Breast epithelium (tissue), 4 donors: ENCODE measurements around the gene RELL2. TPM values are rescaled to one million over a fixed set of nuclear protein-coding genes. Genes with fewer than 3 reads are reported as not detected.

Source experiments
- DNase-seq, 2 donors: peaks; one replicate each; pipeline ENCODE4 v3.0.0-alpha.2; 2019; ENCODE audit warnings: low spot score in 2 of 2
- H3K27ac ChIP-seq, 2 donors: fragments of 200-600 bp; sonication (generic) in 1 of 2; one replicate each; pipeline ENCODE4 v1.5.1; 2016 to 2019; ENCODE audit warnings: mild to moderate bottlenecking in 1 of 2
- H3K27me3 ChIP-seq, 2 donors: fragments of 200-600 bp; sonication (generic) in 1 of 2; one replicate each; pipeline versions ENCODE4 v1.5.1 to v1.6.0; 2017 to 2019; ENCODE audit warnings: control low read depth in 1 of 2, mild to moderate bottlenecking in 1 of 2
- H3K36me3 ChIP-seq: fragments of 200-600 bp; one replicate; pipeline ENCODE4 v1.5.1; 2019
- H3K4me1 ChIP-seq, 2 donors: fragments of 200-600 bp; sonication (generic); one replicate each; pipeline ENCODE4 v1.5.1; 2016 to 2019; ENCODE audit warnings: control low read depth in 1 of 2
- H3K4me3 ChIP-seq, 3 donors: fragments of 200-600 bp; sonication (generic); 1 replicate in 2 of 3; 2 replicates in 1 of 3; pipeline ENCODE4 v1.5.1; 2016 to 2019; ENCODE audit warnings: mild to moderate bottlenecking in 3 of 3, moderate library complexity in 2 of 3
- H3K9me3 ChIP-seq, 2 donors: fragments of 200-600 bp; sonication (generic) in 1 of 2; one replicate each; pipeline ENCODE4 v1.5.1; 2016 to 2019; ENCODE audit warnings: control low read depth in 1 of 2
- POLR2A ChIP-seq: fragments of 450-650 bp; IDR thresholded peaks from one replicate; pipeline ENCODE4 v1.6.1; 2016; ENCODE audit warnings: antibody characterized with exemption, mild to moderate bottlenecking, moderate library complexity
- POLR2AphosphoS5 ChIP-seq, 3 donors: sonication (generic); formaldehyde crosslinking; IDR thresholded peaks; one replicate each; pipeline ENCODE4 v1.6.1; 2017; ENCODE audit warnings: antibody characterized with exemption in 3 of 3
- intact Hi-C: fragments of 100-400 bp; cut with DNase I; formaldehyde crosslinking; loops from one replicate; pipeline ENCODE4 v1.15.1; 2023; ENCODE audit warnings: low total_unique reads
- total RNA-seq, 3 donors: library from RNA; depleted of rRNA; stranded (reverse); fragments of >200 nt; gene quantifications; one replicate each; pipeline ENCODE4 v1.1.0, GENCODE V29; 2016
- TF ChIP-seq, protein P1 (sequence below), 3 donors: fragments of 450-650 bp; IDR thresholded peaks; one replicate each; pipeline ENCODE4 v1.5.1; 2016 to 2017; ENCODE audit warnings: antibody characterized with exemption in 3 of 3, mild to moderate bottlenecking in 3 of 3, moderate library complexity in 3 of 3

The RELL2 gene
- total RNA-seq, 3 donors from 2014 or later, result 1.3 to 4.3 (median 4.0) TPM

DNA sequence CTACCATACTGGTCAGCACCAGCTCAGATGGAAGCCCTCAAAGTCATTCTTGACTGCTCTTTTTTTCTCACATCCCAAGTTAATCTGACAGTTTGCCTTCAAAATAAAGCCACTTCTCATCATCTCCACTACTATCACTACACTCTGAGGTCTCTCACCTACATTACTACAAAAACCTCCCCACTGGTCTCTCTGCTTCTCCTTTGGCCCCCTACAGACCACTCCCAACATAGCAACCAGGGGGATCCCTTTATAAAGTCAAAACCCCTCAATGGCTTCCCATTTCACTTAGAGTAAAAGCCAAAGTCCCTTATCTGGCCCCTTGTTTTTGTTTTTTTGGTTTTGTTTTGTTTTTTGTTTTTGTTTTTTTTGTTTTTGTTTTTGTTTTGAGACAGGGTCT lies 40.6 kb downstream of the RELL2 start:
- TF ChIP-seq, protein P1, sequence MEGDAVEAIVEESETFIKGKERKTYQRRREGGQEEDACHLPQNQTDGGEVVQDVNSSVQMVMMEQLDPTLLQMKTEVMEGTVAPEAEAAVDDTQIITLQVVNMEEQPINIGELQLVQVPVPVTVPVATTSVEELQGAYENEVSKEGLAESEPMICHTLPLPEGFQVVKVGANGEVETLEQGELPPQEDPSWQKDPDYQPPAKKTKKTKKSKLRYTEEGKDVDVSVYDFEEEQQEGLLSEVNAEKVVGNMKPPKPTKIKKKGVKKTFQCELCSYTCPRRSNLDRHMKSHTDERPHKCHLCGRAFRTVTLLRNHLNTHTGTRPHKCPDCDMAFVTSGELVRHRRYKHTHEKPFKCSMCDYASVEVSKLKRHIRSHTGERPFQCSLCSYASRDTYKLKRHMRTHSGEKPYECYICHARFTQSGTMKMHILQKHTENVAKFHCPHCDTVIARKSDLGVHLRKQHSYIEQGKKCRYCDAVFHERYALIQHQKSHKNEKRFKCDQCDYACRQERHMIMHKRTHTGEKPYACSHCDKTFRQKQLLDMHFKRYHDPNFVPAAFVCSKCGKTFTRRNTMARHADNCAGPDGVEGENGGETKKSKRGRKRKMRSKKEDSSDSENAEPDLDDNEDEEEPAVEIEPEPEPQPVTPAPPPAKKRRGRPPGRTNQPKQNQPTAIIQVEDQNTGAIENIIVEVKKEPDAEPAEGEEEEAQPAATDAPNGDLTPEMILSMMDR (IDR thresholded peaks at IDR 0.05), result no peak
- TF ChIP-seq POLR2A (no peak), POLR2AphosphoS5 (IDR thresholded peaks at IDR 0.05) (no peak)
- no peak for DNase-seq
- H3K27ac ChIP-seq, result no peak overlapping the region

DNA sequence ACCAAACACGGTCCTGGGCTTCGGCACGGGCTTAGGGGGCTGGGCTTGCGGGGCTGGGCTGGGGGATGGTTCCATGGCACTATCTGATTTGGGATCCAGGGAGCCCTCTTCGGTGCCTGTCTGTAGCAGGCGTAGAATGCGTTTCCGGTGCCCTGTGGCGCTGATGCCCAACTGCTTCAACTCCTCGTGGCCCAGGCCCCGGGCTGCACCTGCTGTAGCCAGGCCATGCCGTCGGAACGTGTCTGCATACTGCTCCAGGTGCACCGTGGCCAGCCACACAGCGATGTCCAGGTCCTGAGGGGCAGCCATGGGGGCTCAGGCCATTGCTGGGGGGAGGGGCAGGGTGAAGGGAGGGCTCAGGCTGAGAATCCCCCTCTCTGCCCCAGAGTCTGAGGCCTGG lies 43.4 kb downstream of the RELL2 start:
- Histone ChIP-seq H3K27ac (peak overlapping the region in 1 of 2 donors; percentile 92), H3K4me3 (peak overlapping the region in 1 of 3 donors; percentile 73)
- TF ChIP-seq, protein P1 (IDR thresholded peaks at IDR 0.05), result no peak
- TF ChIP-seq POLR2A (no peak), POLR2AphosphoS5 (IDR thresholded peaks at IDR 0.05) (no peak)

More for the DNA sequence above, 40.6 kb downstream of the RELL2 start:
- no peaks in the 10 kb centered on the region for H3K36me3 ChIP-seq
- H3K9me3 ChIP-seq, result no peaks in the 10 kb centered on the region
- intact Hi-C loops, result no loop called here
- no peaks in the 10 kb centered on the region for H3K27me3 ChIP-seq
- no peak overlapping the region for H3K4me3 ChIP-seq
- H3K4me1 ChIP-seq, result no peaks in the 10 kb centered on the region

DNA sequence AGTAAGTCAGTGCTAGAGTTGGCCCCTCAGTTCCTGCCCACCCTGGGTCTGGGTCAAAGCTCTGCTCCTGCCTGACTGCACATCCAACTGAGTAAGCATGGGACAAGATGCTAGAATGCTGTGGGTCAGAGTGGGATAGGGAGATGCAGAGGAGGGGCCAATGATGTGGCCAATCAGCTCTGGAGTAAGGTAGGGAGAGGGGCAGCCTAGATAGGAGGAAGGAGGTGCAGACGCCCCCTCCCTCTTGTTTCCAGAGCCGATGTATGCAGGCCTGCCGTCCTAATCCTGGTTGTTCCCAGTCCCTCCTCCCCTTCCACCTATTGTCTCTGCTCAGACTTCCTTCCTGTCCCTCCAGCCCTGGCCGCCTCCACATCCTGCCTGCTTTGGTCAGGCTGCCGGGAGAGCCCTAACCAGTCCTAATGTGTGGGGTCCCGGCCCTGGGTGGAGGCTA lies 44.0 kb downstream of the RELL2 start:
- intact Hi-C loops, result no loop called here
- H3K27me3 ChIP-seq, result no peaks in the 10 kb centered on the region
- TF ChIP-seq, protein P1 (IDR thresholded peaks at IDR 0.05), result no peak
- TF ChIP-seq POLR2AphosphoS5 (IDR thresholded peaks at IDR 0.05) (no peak), POLR2A (no peak)
- H3K9me3 ChIP-seq, result no peaks in the 10 kb centered on the region
- H3K36me3 ChIP-seq, result no peaks in the 10 kb centered on the region
- DNase-seq, result peak in 1 of 2 donors; percentile 39
- H3K27ac ChIP-seq, result peak overlapping the region; percentile 84 to 92
- no peaks in the 10 kb centered on the region for H3K4me1 ChIP-seq
- H3K4me3 ChIP-seq, result peak overlapping the region; percentile 41 to 73 (median 60)

More for the DNA sequence above, 43.4 kb downstream of the RELL2 start:
- intact Hi-C loops, result no loop called here
- no peaks in the 10 kb centered on the region for H3K9me3 ChIP-seq
- DNase-seq, result no peak
- no peaks in the 10 kb centered on the region for H3K4me1 ChIP-seq
- no peaks in the 10 kb centered on the region for H3K27me3 ChIP-seq
- no peaks in the 10 kb centered on the region for H3K36me3 ChIP-seq

DNA sequence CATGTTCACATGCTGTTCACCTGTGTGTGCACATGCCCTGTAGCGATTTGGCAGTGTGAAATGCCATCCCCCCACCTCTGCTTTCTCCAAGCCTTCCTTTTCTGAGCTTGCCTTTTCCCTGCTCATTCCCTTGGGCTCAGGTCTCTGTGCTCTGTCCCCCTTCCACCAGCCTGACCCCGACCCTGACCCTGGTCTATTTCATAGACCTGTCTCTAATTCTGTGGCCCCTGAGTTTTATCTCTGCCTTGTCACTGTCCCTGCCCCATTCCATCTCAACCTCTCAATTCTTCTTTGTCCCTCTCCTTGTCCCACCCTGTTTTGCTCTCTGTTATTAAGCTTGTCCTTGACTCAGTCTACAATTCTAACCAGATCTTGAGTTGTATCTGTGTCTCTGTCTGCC lies 44.5 kb downstream of the RELL2 start:
- Histone ChIP-seq H3K4me1 (no peaks in the 10 kb centered on the region), H3K4me3 (peak overlapping the region; percentile 41 to 73 (median 60)), H3K36me3 (no peaks in the 10 kb centered on the region), H3K27ac (peak overlapping the region; percentile 84 to 92), H3K9me3 (no peaks in the 10 kb centered on the region), H3K27me3 (no peaks in the 10 kb centered on the region)
- TF ChIP-seq, protein P1 (IDR thresholded peaks at IDR 0.05), result no peak
- TF ChIP-seq POLR2A, result no peak
- no peak for TF ChIP-seq POLR2AphosphoS5 (IDR thresholded peaks at IDR 0.05)
- intact Hi-C loops, result no loop called here
- DNase-seq, result no peak

GRCh38 chr5:141681695-141682641 lies 45.2 kb downstream of the RELL2 start, which contains the start of gene ARAP3:
Gene ARAP3 (minus strand): TSS chr5:141682230. CDS start chr5:141680486, 1,744 bp downstream.
- Histone ChIP-seq H3K9me3 (no peaks in the 10 kb centered on the region), H3K27ac (peak within 1 kb of the TSS; percentile 84 to 92), H3K4me3 (peak within 1 kb of the TSS; percentile 41 to 73 (median 60)), H3K27me3 (no peaks in the 10 kb centered on the region), H3K4me1 (no peaks in the 10 kb centered on the region), H3K36me3 (no peaks in the 10 kb centered on the region)
- intact Hi-C loops, result no loop called here
- DNase-seq, result peak; percentile 60 to 62
- peak in 1 of 3 donors; percentile 46 for TF ChIP-seq POLR2AphosphoS5 (IDR thresholded peaks at IDR 0.05)
- TF ChIP-seq, protein P1 (IDR thresholded peaks at IDR 0.05), result no peak
